SU-DHL-6 (cell line): ENCODE results near the gene KCNJ18.
"Not testable (repeated sequence)": the region's sequence is repeated elsewhere in the genome, so short reads cannot be mapped to it uniquely, and the experiment has no call there.

Experiments used
- H2AFZ ChIP-seq: fragments of 200-600 bp; sonication (generic); 2 replicates; pipeline ENCODE4 v1.6.1; 2014; ENCODE audit warnings: low read depth, mild to moderate bottlenecking, moderate library complexity, mixed read lengths, antibody characterized with exemption, low read length; ENCODE audit not compliant: severe bottlenecking
- H3F3A ChIP-seq: fragments of 200-600 bp; shearing (Covaris generic); 2 replicates; pipeline ENCODE4 v1.6.0; 2016; ENCODE audit warnings: antibody characterized with exemption, mild to moderate bottlenecking; ENCODE audit not compliant: insufficient read depth
- H3K27ac ChIP-seq: fragments of 200-600 bp; sonication (generic); 2 replicates; pipeline ENCODE4 v1.5.1; 2016; ENCODE audit warnings: low read depth, mild to moderate bottlenecking, low read length, moderate library complexity, mixed read lengths
- H3K27me3 ChIP-seq: fragments of 200-600 bp; sonication (generic), shearing (Covaris generic); 2 replicates; pipeline ENCODE4 v1.6.0; 2014; ENCODE audit warnings: mild to moderate bottlenecking, low read length
- H3K36me3 ChIP-seq: fragments of 200-600 bp; sonication (generic); 2 replicates; pipeline ENCODE4 v1.6.1; 2014; ENCODE audit warnings: mild to moderate bottlenecking, low read length, mixed read lengths
- H3K4me2 ChIP-seq: fragments of 300-600, 200-600 bp; shearing (Covaris generic), sonication (generic); 2 replicates; pipeline ENCODE4 v1.6.0; 2014; ENCODE audit warnings: low read length, low read depth, mild to moderate bottlenecking; ENCODE audit not compliant: poor library complexity, severe bottlenecking
- H3K4me3 ChIP-seq: fragments of 200-600 bp; sonication (generic); 2 replicates; pipeline ENCODE4 v1.5.1; 2014; ENCODE audit warnings: antibody characterized with exemption, low read length, mild to moderate bottlenecking, mixed read lengths; ENCODE audit not compliant: insufficient read depth, poor library complexity, severe bottlenecking
- H3K79me2 ChIP-seq: fragments of 200-600 bp; sonication (generic); 2 replicates; pipeline ENCODE4 v1.6.1; 2014; ENCODE audit warnings: mild to moderate bottlenecking, low read length, moderate library complexity; ENCODE audit not compliant: insufficient read depth
- H3K9ac ChIP-seq: fragments of 200-600 bp; sonication (generic); 2 replicates; pipeline ENCODE4 v1.7.0; 2014; ENCODE audit warnings: mild to moderate bottlenecking, low read length
- H3K9me2 ChIP-seq: fragments of 200-600 bp; sonication (generic); replicated peaks from 2 replicates; pipeline ENCODE4 v1.6.1; 2014; ENCODE audit warnings: low read length; ENCODE audit not compliant: insufficient read depth
- H3K9me3 ChIP-seq: fragments of 200-600 bp; sonication (generic); 2 replicates; pipeline ENCODE4 v1.6.1; 2014; ENCODE audit warnings: low read length, mixed read lengths; ENCODE audit not compliant: insufficient read depth
- H4K20me1 ChIP-seq: fragments of 200-600 bp; sonication (generic); 2 replicates; pipeline ENCODE4 v1.6.1; 2014; ENCODE audit warnings: low read depth, mild to moderate bottlenecking, antibody characterized with exemption, low read length, moderate library complexity, mixed read lengths
- EZH2phosphoT487 ChIP-seq: fragments of 200-600 bp; sonication (generic), shearing (Covaris generic); conservative IDR thresholded peaks from 2 replicates; pipeline ENCODE4 v1.6.1; 2018; ENCODE audit warnings: mild to moderate bottlenecking, antibody characterized with exemption, low read length, moderate library complexity, mixed read lengths
- TF ChIP-seq, protein P1 (sequence below): fragments of 200-600 bp; sonication (generic); IDR thresholded peaks from one replicate; pipeline ENCODE4 v1.5.1; 2017; ENCODE audit warnings: antibody characterized with exemption, mild to moderate bottlenecking, low read length, moderate library complexity; ENCODE audit not compliant: insufficient read depth, poor library complexity, severe bottlenecking

KCNJ18 gene

GRCh38 chr17:21674242-21674731, 18.0 kb upstream of the KCNJ18 start:
- Histone ChIP-seq H3K36me3 (no peaks in the 10 kb centered on the region), H3K4me2 (no peak overlapping the region), H3K9me3 (no peaks in the 10 kb centered on the region), H3K79me2 (no peaks in the 10 kb centered on the region), H3F3A (no peaks in the 10 kb centered on the region), H2AFZ (no peak overlapping the region), H3K27ac (no peak overlapping the region), H4K20me1 (no peaks in the 10 kb centered on the region), H3K27me3 (no peaks in the 10 kb centered on the region), H3K4me3 (no peak overlapping the region), H3K9me2 (no peaks in the 10 kb centered on the region), H3K9ac (no peak overlapping the region)
- TF ChIP-seq, protein P1, sequence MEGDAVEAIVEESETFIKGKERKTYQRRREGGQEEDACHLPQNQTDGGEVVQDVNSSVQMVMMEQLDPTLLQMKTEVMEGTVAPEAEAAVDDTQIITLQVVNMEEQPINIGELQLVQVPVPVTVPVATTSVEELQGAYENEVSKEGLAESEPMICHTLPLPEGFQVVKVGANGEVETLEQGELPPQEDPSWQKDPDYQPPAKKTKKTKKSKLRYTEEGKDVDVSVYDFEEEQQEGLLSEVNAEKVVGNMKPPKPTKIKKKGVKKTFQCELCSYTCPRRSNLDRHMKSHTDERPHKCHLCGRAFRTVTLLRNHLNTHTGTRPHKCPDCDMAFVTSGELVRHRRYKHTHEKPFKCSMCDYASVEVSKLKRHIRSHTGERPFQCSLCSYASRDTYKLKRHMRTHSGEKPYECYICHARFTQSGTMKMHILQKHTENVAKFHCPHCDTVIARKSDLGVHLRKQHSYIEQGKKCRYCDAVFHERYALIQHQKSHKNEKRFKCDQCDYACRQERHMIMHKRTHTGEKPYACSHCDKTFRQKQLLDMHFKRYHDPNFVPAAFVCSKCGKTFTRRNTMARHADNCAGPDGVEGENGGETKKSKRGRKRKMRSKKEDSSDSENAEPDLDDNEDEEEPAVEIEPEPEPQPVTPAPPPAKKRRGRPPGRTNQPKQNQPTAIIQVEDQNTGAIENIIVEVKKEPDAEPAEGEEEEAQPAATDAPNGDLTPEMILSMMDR: no peak
- no peak for TF ChIP-seq EZH2phosphoT487

- not testable (repeated sequence) for H3K79me2 ChIP-seq
Measured at GRCh38 chr17:21674891-21675738, 17.2 kb upstream of the KCNJ18 start.

DNA sequence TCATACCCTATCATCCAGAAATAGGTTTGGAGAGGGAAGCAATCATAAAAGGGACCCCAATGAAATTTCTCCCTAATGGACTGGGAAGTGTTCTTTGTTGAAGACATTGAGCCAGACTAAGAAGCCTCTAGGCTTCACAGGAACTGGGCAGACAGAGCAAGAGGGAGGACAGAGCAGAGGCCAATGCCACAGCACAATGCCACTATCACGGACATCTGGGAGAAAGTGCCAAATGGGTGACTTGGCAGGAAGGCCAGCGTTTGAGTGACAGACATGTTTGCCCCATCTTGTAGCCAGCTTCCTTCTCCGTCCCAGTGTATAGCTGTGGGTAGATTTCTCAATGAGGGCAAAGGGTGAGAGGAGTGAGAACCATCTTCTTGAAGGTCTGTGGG, 16.6 kb upstream of the KCNJ18 start:
- H3K4me3 ChIP-seq, H3K9me3 ChIP-seq, H3K9ac ChIP-seq, H3F3A ChIP-seq, H3K4me2 ChIP-seq, H3K27me3 ChIP-seq, H3K27ac ChIP-seq, H3K9me2 ChIP-seq, H3K36me3 ChIP-seq, H3K79me2 ChIP-seq, H2AFZ ChIP-seq, H4K20me1 ChIP-seq: not testable (repeated sequence)

More at GRCh38 chr17:21674891-21675738, 17.2 kb upstream of the KCNJ18 start:
- not testable (repeated sequence) for H3F3A ChIP-seq, H3K4me2 ChIP-seq, H3K9me2 ChIP-seq, H3K27me3 ChIP-seq, H4K20me1 ChIP-seq, H3K4me3 ChIP-seq, H3K27ac ChIP-seq, H3K36me3 ChIP-seq, H3K9ac ChIP-seq, H2AFZ ChIP-seq, H3K9me3 ChIP-seq

DNA sequence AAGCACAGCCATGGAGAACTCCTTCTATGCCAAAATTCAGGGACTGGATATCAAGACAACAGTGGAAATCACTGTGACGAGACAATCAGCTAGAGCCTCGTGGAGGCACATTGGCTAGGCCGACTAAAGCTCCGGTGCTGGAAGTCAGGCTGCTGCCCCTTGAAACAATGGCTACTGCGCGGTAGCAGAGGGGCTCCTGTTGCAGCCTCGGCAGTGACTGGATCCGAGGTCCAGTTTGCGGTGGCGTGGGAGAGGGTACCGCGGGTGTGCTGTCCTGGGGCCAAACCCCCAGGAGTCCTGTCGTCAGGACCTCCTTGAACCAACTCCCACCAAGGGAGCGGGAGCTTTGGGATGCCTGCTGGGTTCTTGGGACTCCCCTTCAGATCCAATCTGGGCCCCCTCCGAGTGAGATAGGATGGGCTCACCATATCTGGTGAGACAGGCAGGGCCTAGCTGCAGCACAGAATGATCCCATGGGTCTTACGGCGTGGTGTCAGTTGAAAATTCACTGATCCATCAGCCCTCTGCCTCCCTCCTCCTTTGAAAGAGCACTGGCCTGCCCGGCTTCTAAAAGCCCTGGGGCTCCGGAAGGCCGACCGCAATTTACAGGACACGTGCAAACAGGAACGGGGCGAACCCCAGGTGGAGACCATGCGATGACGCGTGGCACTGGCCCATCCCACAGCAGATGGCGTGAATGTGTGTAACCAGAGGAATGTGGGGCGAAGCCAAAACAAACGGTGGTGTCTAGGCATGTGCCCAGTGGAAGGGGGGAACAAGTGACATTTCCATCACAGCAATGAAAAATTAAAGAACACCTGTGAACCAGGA, 15.8 kb upstream of the KCNJ18 start:
- Histone ChIP-seq H4K20me1 (no peaks in the 10 kb centered on the region), H3K9me3 (no peaks in the 10 kb centered on the region), H3F3A (no peaks in the 10 kb centered on the region), H3K4me2 (no peak overlapping the region), H3K27me3 (no peaks in the 10 kb centered on the region), H3K79me2 (no peaks in the 10 kb centered on the region), H3K27ac (no peak overlapping the region), H3K36me3 (no peaks in the 10 kb centered on the region), H3K9ac (no peak overlapping the region), H3K9me2 (no peaks in the 10 kb centered on the region), H3K4me3 (no peak overlapping the region), H2AFZ (no peak overlapping the region)
- TF ChIP-seq, protein P1: no peak
- no peak for TF ChIP-seq EZH2phosphoT487
